ENCODE measurements around the gene CATSPER3.

GRCh38 chr5:134943547-134943946, 24.2 kb upstream of the CATSPER3 start:
- TF ChIP-seq POLR2A (IDR thresholded peaks at IDR 0.05) (no peak), CTCF (IDR thresholded peaks at IDR 0.05) (no peak)
